Stimulated activated CD8-positive, alpha-beta memory T cell treated with anti-CD3 and anti-CD28 coated beads, Interleukin-15, amount 100 ng/mL, for 48 hours (primary cell): Measurements from ENCODE around the gene MATR3.
"Not testable (repeated sequence)": the region's sequence is repeated elsewhere in the genome, so short reads cannot be mapped to it uniquely, and the experiment has no call there.

Experiments used
- DNase-seq, 2 donors: peaks; one replicate each; pipeline ENCODE4 v3.0.0-alpha.2; 2020; ENCODE audit warnings: low read depth in 2 of 2

Gene MATR3

DNA sequence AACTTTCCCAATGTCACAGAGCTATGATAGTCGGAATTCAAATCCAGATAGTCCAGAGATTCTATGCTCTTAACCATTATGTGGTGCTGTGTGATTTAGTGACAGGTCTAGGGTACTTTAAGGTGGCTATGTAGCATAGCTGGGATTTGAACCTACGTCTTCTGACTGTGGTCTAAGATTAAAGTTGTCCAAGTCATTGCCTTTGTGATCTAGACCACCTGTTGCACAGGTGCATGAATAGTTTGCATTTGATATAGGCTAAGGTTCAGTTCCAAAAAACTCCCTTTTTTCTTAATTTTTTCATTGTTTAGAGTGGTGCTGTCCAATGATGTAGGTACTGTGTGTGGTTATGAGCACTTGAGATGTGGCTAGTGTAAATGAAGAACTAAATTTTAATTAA is 50.6 kb downstream of the MATR3 start:
- DNase-seq: no peak

DNA sequence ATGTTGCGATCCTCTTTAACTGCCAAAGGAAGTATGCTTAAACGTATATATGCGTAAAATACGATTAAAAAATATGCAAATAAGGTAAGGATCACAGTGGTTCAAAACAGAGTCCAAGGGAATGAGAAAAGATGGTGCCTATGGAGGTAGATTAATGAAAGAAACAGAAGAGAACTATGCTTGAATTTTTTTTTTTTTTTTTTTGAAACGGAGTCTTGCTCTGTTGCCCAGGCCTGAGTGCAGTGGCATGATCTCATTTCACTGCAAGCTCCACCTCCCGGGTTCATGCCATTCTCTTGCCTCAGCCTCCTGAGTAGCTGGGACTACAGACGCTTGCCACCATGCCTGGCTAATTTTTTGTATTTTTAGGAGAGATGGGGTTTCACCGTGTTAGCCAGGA is 51.9 kb downstream of the MATR3 start:
- DNase-seq: not testable (repeated sequence)

DNA sequence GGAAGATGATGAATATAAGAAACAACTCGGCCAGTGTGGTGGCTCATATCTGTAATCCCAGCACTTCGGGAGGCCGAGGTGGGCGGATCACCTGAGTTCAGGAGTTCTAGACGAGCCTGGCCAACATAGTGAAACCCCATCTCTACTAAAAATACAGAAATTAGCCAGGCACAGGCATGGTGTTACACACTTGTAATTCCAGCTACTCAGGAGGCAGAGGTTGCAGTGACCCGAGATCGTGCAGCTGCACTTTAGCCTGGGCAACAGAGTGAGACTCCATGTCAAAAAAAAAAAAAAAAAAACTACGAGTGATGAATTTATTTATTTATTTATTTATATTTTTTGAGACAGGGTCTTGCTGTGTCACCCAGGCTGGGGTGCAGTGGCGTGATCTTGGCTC is 54.3 kb downstream of the MATR3 start:
- not testable (repeated sequence) for DNase-seq

DNA sequence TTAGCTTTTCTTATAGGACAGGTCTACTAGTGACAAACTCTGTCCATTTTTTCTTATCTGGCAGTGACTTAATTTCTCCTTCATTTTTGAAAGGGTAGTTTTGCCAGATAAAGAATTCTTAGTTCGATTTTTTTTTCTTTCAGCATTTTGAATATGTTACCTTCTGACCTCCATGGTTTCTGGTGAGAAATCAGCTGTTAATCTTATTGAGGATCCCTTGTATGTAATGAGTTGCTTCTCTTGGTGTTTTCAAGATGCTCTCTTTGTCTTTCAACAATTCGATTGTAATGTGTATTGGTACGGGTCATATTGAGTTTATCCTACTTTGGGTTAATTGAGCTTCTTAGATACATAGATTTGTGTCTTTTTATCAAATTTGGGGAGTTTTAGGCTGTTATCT is 60.6 kb downstream of the MATR3 start:
- no peak for DNase-seq

DNA sequence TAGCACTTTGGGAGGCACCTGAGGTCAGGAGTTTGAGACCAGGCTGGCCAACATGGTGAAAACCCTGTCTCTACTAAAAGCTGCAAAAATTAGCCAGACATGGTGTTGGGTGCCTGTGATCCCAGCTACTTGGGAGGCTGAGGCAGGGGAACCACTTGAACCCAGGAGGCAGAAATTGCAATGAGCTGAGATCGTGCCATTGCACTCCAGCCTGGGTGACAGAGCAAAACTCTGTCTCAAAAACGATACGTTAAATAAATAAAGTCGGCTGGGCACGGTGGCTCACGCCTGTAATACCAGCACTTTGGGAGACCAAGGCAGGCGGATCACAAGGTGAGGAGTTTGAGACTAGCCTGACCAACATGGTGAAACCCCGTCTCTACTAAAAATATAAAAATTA is 62.4 kb downstream of the MATR3 start:
- not testable (repeated sequence) for DNase-seq

DNA sequence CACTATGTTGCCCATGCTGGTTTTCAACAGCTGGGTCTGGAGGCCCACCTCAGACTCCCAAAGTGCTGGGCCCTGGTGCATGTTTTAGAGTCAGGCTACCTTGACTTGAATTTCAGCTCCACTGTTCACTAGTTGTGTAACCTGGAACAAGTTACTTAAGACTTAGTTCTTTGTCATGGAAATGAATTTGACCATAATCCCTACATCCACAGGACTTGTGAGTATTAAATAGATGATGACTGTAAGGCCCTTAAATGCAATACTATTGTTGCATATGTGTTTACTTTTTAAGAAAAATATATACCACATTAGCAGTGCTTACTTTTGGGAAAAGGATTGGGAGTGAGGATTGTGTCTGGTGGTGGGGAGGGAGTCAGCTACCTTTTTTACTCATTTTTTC is 64.5 kb downstream of the MATR3 start:
- no peak for DNase-seq

DNA sequence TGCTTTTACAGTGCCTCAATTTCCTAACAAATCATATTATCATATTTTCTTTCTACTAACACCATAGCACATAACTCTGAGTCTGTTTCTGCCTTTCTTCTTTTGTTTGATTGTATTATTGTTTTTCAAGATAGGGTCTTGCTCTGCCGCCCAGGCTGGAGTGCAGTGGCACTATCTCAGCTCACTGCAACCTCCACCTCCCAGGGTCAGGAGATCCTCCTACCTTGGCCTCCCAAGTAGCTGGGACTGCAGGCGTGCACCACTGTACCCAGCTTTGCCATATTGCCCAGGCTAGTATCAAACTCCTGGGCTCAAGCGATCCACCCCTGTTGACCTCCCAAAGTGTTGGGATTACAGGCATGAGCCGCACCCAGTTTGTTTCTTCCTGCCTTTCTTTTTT is 66.8 kb downstream of the MATR3 start:
- DNase-seq: no peak

DNA sequence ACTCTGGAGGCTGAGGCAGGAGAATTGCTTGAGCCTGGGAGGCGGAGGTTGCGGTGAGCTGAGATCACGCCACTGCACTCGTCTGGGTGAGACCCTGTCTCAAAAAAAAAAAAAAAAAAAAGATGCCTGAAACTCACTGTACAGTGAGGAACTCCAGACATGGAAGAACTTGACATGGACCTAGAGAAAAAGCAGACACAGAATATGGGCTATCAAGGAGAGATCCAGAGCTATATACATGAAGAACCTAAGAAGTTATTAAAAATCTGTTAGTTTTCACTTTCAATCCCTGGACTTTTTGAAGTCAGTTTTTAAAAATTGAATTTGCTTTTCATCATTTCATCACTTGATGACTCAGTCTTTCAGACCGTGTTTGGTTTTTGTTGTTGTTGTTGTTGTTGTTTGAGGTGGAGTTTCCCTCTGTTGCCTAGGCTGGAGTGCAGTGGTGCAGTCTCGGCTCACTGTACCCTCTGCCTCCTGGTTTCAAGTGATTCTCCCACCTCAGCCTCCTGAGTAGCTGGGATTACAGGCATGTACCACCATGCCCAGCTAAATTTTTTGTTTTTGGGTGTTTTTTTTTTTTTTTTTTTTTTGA is 68.4 kb downstream of the MATR3 start:
- DNase-seq: no peak

DNA sequence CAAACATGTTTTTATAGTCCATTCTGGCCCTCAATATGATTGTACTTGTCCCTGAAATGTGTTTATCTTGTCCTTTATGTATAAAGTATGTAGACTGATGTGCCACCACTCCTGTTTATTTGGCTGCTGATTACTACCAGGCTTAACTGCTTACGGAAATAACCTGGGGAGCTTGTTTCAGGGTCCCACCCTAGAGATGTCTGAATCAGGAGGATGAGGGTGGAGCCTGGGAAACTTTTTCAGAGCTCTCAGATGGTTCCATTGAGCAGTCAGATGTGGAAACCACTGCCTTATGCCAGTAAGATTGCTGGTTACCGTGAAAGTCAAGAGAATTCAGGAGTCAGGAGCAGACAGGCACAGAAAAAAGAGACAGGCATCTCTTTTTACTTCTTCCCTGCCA is 70.4 kb downstream of the MATR3 start:
- no peak for DNase-seq

DNA sequence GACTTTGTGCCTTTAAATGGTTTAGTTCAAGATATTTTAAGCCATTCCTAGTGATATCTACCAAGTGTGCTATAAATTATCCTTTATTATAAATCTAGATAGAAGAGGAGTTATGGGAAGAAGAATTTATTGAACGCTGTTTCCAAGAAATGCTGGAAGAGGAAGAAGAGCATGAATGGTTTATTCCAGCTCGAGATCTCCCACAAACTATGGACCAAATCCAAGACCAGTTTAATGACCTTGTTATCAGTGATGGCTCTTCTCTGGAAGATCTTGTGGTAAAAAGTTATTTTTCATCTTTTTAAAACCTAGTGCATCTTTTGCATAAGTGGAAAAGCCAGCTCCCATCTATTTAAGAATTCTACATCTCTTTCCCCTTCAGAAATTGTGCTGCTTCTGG is 70.9 kb downstream of the MATR3 start:
- no peak for DNase-seq

DNA sequence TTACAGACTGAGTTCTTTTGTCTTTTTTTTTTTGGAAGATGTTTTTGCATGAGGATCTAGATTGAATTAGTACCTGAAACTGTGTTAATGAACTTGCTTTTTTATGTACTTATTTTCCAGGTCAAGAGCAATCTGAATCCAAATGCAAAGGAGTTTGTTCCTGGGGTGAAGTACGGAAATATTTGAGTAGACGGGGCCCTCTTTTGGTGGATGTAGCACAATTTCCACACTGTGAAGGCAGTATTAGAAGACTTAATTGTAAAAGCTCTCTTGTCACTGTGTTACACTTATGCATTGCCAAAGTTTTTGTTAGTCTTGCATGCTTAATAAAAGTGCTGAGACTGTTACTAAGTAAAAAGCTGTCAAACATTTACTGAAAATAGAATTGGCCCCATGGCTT is 75.1 kb downstream of the MATR3 start:
- DNase-seq: no peak

DNA sequence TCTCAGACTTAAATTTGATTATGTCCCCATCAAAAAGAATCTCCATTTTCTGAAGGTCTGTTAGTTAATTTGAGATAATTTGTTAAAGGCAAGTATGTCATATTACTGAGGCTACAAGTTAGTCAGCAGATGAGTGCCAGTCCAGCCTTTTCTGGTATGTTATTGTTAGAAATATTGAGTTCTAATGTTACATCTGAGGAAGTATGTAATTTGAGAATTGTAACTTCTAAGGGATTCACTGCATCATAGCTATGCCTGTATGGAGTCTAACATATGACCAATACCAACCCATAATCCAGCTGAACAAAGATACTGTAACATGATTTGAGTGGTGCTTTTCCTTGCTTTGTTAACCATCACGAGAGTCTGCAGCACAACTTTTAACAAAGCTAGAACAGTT is 75.6 kb downstream of the MATR3 start:
- no peak for DNase-seq

DNA sequence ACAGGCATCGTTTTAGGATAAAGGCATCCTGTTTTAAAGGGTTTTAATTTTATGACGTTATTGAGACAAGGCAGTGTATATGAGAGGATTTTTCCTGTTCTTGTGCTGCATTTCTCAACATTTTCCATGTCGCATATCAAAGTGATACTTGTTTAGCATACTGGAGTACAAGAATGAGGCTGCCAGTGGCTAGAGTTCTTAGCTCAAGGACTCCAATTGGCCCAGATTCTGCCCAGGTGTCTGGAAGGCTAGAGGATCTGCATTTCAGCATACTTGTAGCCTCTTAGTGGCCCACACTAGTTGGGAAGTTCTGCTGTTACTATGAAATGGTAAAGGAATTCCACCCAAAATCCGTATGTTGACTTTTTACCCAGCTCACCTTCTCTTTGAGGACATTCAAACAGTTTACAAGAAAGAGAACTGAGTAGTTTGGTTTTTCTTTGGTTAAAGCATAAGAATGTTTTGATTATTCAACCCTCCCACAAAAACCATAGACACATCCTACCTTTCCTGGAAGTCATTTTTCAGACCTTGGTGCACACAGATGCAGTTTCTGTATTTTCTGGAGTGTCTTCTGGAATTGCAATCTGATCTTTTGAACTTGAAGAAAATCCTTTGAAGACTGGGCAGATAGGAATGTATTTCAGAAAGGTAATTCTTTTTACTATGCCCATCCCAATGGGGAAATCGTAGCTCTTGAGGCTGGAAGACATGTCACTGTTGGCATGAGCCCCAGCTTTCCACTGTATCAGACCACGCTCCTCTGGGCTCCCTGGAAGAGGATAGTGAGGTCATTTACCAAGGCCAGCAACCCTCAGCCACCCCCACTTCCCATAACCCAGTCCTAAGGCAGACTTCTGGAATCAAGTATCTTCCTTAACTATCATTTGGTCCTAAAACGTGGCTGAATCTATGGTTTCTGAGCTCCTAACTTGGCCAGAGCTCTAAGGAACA is 78.2 kb downstream of the MATR3 start:
- no peak for DNase-seq

DNA sequence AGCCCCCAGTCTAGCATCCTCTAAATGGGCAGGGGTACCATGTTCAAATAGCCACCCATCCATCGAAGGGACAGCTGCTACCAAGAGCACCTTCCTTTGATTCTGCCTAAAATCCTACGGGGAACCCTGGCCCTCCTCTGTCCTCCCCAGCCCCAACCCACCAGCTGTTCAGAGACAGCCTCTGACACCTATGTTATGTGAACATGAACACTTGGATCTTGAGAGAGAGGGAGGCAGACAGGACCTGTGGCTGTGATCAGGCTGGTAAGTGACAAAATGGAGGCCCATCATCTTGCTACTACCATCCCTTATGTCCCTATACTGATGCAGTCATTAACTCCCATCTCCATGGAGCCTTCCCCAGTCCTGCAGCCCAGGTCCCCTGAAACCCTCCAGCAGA is 81.4 kb downstream of the MATR3 start:
- DNase-seq: no peak

DNA sequence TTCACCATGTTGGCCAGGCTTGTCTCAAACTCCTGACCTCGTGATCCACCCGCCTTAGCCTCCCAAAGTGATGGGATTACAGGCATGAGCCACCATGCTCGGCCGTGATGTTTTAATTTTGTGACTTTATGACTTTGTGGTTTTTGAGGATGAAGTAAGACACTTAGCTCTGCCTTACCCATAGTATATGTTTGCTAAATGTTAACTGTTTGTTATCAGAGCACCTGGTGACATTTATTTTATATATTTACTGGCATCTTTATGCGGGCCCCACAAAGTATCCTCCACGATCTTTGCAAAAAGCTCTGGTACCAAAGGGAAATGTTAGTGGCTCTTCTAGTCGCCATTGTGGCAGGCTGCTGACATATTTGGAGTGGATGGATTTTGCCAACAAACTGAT is 82.8 kb downstream of the MATR3 start:
- DNase-seq: no peak

DNA sequence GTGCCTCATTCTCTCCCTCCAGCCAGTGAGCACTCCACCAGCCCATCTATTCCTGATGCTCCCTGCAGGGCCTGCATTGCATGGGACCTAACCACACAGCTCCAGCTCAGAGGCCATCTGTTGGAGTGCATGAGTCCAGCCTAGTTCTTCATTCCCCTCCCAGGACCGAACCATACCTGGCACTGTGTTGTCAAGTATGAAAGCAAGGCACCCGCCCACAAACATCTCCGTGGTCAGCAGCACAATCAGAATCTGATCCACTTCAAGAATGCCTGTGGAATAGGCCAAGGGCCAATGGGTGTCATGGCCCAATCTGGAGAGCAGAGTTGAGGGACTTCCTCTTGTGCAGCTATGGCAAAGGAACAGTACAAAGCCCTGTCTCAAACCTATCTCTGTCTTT is 83.7 kb downstream of the MATR3 start:
- DNase-seq: no peak

DNA sequence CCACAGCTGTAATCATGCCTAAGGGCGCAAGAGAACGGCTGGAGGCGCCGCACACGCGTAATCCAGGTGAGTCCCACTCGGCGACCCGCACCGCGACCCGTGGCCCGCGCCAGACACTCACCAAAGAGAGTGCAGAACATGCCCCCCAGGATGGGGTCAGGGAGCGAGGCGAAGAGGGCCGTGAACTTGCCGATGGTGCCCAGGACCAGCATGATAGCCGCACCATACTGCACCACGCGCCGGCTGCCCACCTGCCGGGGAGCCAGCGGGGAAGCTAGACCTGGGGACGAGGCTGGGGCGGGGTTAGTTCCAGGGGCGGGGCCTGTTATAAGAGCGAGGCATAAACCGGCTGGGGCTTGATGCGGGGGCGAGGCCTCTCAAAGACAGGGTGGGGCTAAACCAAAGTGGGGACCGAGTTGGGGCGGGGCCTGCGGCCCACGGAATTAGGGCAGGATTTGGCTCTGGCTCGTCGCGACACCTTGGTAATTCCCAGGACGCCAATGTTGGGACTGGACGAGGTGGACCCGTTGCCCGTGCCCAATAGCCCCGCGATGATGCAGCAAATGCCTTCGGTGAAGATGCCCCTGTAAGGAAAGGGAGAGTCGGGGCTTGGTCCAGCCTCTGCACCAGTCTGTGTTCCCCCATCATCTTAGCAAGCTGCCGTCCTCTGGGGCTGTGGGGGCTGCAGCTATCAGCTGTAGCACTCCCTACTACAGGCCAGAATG is 84.7 kb downstream of the MATR3 start:
- no peak for DNase-seq

DNA sequence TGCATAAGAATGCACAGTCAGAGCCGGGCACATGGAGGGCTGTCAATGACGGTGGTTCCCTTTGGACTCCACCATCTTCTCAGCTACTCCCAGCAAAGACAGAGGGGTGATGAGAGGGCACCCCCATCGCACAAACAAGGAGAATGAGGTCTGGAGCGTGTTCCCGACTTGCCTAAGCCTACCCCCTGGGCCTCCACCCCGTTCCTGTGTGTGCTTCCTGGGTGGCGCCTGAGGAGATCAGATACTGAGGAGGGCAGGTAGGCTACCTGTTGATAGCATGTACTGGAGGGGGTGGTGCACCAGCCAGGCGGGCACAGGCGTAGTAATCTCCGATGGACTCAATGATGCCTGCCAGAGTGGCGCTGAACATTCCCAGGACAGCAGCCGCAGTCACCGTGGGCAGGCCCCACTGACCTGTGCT is 85.4 kb downstream of the MATR3 start:
- DNase-seq: no peak

DNA sequence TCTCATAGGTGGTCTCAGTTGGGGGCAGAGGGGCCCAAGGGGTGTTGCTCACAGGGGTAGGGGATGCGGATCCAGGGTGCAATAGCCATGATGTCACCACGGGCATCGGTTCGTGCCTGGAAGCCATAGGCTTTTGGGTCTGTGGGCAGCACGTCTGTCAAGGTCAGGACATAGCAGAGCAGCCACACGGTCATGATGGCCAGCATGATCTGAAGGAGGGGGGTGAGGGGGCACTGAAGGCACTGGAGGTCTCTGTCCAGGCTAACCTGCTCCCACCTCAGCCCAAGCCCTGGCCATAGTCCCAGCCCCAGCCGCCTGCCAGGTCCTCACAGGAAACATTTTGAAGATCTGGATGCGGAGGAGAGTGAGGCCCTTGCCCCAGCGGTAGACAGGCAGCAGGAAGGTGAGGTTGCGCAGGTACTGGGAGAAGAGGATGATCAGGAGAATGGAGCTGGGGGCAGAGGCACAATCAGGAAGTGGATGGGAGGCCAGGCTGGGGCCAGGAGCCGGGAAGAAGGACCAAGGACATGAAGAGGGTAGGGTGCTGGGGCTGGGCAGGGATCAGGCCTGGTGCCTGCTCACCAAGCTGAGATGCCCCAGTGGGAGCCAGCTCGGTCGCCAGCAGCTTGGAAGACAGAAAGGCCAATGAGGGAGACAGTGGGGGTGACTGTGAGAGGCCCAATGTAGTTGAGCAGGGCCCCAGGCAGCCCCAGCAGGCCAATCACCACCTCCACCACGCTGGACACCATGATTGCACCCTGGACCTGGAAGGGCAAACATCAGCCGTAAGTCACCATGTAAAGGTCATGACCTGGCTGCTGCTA is 86.3 kb downstream of the MATR3 start:
- no peak for DNase-seq
